HepG2 (cell line): ENCODE results near the gene ANTKMT. TPM values are rescaled to one million over a fixed set of nuclear protein-coding genes. Genes with fewer than 3 reads are reported as not detected.

Experiments used
- AKNA ChIP-seq: sonication (generic); formaldehyde crosslinking; IDR thresholded peaks from 2 replicates; pipeline ENCODE4 v1.4.0; 2020; ENCODE audit warnings: missing genetic modification reagents, borderline replicate concordance
- SNAPC4 ChIP-seq: sonication (generic); formaldehyde crosslinking; IDR thresholded peaks from 2 replicates; pipeline ENCODE4 v1.4.0; 2020; ENCODE audit warnings: mild to moderate bottlenecking, missing genetic modification reagents
- SRSF1 ChIP-seq: fragments of 200-400 bp; formaldehyde crosslinking; optimal IDR thresholded peaks from 2 replicates; pipeline ENCODE3; 2017; ENCODE audit warnings: mild to moderate bottlenecking, low read depth, low read length, moderate library complexity
- ZBTB21 ChIP-seq: sonication (generic); formaldehyde crosslinking; IDR thresholded peaks from 2 replicates; pipeline ENCODE4 v1.4.0; 2020; ENCODE audit warnings: missing genetic modification reagents
- ZNF10 ChIP-seq: sonication (generic); formaldehyde crosslinking; IDR thresholded peaks from 2 replicates; pipeline ENCODE4 v1.4.0; 2020; ENCODE audit warnings: mild to moderate bottlenecking, low read depth, missing genetic modification reagents, borderline replicate concordance
- polyA plus RNA-seq, 8 experiments: library from polyadenylated mRNA; depleted of rRNA in 3 of 8; stranded (reverse) in 7 of 8; unstranded in 1 of 8; fragments of >200 nt; fragmentation: Illumina TruSeq in 4 of 8; extraction: Trizol in 4 of 8; gene quantifications; 2 replicates each; pipeline versions ENCODE4 v1.2.1 to v1.2.3, GENCODE V29; 2011 to 2016; ENCODE audit warnings: low read depth in 4 of 8, missing spikeins in 1 of 8, mixed read lengths in 1 of 8; ENCODE audit not compliant: insufficient read depth in 1 of 8
- total RNA-seq, 5 experiments: library from RNA; depleted of rRNA; stranded (reverse); fragments of >200 nt; fragmentation: Illumina TruSeq; extraction: Trizol; gene quantifications; 2 replicates each; pipeline ENCODE4 v1.2.3, GENCODE V29; 2016; ENCODE audit warnings: low read depth in 1 of 5
- TF ChIP-seq, protein P1 (sequence below): sonication (generic); formaldehyde crosslinking; IDR thresholded peaks from 2 replicates; pipeline ENCODE4 v1.9.0; 2021; ENCODE audit warnings: missing genetic modification reagents, borderline replicate concordance
- TF ChIP-seq, protein P2 (sequence below): sonication (generic); formaldehyde crosslinking; IDR thresholded peaks from 2 replicates; pipeline ENCODE4 v1.8.0; 2022; ENCODE audit warnings: mild to moderate bottlenecking, missing genetic modification reagents, moderate library complexity

ANTKMT gene
- total and polyA plus RNA-seq, 2 of the 13 experiments (the other 11 are each of a cell fraction or from before 2014, with no cell fraction given): 7.5 to 47.8 TPM

- no peak for TF ChIP-seq AKNA (CRISPR knock-in tag)
- TF ChIP-seq ZBTB21 (CRISPR knock-in tag): peak; percentile 83
- TF ChIP-seq, protein P1, sequence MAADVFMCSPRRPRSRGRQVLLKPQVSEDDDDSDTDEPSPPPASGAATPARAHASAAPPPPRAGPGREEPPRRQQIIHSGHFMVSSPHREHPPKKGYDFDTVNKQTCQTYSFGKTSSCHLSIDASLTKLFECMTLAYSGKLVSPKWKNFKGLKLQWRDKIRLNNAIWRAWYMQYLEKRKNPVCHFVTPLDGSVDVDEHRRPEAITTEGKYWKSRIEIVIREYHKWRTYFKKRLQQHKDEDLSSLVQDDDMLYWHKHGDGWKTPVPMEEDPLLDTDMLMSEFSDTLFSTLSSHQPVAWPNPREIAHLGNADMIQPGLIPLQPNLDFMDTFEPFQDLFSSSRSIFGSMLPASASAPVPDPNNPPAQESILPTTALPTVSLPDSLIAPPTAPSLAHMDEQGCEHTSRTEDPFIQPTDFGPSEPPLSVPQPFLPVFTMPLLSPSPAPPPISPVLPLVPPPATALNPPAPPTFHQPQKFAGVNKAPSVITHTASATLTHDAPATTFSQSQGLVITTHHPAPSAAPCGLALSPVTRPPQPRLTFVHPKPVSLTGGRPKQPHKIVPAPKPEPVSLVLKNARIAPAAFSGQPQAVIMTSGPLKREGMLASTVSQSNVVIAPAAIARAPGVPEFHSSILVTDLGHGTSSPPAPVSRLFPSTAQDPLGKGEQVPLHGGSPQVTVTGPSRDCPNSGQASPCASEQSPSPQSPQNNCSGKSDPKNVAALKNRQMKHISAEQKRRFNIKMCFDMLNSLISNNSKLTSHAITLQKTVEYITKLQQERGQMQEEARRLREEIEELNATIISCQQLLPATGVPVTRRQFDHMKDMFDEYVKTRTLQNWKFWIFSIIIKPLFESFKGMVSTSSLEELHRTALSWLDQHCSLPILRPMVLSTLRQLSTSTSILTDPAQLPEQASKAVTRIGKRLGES (CRISPR knock-in tag): no peak
- TF ChIP-seq SRSF1: no peak
- TF ChIP-seq, protein P2, sequence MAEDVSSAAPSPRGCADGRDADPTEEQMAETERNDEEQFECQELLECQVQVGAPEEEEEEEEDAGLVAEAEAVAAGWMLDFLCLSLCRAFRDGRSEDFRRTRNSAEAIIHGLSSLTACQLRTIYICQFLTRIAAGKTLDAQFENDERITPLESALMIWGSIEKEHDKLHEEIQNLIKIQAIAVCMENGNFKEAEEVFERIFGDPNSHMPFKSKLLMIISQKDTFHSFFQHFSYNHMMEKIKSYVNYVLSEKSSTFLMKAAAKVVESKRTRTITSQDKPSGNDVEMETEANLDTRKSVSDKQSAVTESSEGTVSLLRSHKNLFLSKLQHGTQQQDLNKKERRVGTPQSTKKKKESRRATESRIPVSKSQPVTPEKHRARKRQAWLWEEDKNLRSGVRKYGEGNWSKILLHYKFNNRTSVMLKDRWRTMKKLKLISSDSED (CRISPR knock-in tag): no peak
- no peak for TF ChIP-seq ZNF10
- no peak for TF ChIP-seq SNAPC4 (CRISPR knock-in tag)
These were observed 20.0 kb downstream of the ANTKMT start, which contains the start of gene CIAO3 (continued) for GRCh38 chr16:740764-741505.
